GM20000 (cell line): ENCODE results near the gene TTC7B.
A peak's percentile ranks its signal among the peaks of the same experiment; 100 is the strongest.
"Not testable (repeated sequence)": the region's sequence is repeated elsewhere in the genome, so short reads cannot be mapped to it uniquely, and the experiment has no call there.

ENCODE experiments used
- DNase-seq: peaks from one replicate; pipeline ENCODE4 v3.0.0; 2012; ENCODE audit warnings: low spot score
- TF ChIP-seq, protein P1 (sequence below): IDR thresholded peaks from 2 replicates; pipeline ENCODE4 v1.5.1; 2012; ENCODE audit warnings: mild to moderate bottlenecking, control low read depth; ENCODE audit errors: extremely low read depth, missing control alignments

TTC7B gene

DNA sequence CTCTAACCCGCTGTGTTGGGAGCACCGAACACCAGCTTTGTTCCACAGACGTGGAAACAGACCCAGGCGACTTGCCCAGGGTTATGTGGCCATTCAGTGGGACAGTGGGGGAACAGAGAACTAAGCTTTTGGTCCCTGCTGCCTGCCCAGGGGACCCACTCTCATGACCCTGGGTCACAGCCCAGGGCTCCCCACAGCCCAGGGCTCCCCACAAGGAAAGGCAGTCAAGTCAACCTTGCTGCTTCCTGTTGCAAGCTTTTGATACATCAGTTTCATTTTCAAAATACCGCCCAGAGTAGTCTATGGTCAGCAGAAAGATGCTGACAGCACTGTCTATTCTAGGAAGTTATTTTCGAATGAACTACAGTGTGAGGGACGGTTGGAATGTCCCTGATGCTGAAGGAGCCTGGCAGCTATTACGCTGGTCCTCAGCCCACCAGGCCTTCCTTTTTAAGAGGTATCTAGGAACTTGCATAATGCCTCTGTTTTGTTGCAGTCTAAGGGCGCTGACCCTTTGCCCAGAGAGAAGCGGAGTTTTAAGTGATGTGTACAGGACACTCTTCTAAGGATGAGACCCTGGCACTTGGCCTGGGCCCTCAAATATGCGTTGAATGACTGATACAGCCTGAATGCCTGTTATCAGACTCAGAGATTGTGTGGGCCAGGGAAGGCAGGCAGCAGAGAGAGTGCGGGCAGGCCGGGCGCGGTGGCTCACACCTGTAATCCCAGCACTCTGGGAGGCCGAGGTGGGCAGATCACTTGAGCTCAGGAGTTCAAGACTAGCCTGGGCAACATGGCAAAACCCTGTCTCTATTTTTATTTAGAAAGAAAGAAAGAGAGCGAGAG, 12.6 kb upstream of the TTC7B start:
- TF ChIP-seq, protein P1, sequence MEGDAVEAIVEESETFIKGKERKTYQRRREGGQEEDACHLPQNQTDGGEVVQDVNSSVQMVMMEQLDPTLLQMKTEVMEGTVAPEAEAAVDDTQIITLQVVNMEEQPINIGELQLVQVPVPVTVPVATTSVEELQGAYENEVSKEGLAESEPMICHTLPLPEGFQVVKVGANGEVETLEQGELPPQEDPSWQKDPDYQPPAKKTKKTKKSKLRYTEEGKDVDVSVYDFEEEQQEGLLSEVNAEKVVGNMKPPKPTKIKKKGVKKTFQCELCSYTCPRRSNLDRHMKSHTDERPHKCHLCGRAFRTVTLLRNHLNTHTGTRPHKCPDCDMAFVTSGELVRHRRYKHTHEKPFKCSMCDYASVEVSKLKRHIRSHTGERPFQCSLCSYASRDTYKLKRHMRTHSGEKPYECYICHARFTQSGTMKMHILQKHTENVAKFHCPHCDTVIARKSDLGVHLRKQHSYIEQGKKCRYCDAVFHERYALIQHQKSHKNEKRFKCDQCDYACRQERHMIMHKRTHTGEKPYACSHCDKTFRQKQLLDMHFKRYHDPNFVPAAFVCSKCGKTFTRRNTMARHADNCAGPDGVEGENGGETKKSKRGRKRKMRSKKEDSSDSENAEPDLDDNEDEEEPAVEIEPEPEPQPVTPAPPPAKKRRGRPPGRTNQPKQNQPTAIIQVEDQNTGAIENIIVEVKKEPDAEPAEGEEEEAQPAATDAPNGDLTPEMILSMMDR, result no peak
- DNase-seq, result peak; percentile 70

DNA sequence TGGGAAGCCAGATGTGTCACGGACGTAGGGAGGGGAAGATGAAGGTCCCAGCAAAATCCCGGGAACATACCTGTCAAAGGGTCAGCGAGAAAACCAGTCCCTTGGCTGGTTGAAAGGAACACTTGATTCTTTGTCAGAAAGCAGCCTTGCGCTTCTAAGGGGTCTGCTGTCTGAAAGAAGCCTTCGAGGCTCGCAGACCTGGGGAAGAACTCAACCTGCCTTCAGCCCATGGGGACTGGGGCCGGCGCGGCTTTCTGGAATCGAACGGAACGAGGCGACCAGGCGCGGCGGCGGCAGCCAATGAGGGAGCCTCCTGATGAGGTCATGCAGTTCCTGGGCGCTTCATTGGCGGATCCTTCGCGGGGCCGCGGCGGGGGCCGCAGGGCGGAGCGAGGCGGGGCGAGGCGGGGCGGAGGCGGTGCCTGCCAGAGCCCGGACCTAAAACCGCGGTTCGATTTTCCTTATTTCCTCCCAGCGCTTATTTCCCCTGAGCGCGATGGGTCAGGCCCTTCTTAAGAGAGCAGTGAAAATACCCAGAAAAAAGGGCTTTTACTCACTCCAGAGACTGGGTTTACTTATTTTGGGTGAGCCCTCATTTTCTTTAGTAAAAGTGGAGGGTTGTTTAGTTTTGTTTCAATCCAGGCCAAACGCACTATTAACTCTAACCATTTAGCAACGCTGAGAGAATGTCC, 11.8 kb upstream of the TTC7B start:
- TF ChIP-seq, protein P1, result no peak
- peak; percentile 94 for DNase-seq

DNA sequence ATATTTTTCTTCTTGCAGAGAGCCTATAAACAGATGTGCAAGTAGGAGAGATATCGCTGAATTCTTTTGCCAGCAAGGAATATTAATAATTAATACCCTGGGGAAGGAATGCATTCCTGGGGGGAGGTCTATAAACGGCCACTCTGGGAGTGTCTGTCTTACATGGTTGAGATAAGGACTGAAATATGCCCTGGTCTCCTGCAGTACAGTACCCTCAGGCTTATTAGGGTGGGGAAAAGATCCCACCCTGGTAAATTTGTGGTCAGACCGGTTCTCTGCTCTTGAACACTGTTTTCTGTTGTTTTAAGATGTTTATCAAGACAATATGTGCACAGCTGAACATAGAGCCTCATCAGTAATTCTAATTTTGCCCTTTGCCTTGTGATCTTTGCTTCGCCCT, 7.3 kb upstream of the TTC7B start:
- DNase-seq, result not testable (repeated sequence)

DNA sequence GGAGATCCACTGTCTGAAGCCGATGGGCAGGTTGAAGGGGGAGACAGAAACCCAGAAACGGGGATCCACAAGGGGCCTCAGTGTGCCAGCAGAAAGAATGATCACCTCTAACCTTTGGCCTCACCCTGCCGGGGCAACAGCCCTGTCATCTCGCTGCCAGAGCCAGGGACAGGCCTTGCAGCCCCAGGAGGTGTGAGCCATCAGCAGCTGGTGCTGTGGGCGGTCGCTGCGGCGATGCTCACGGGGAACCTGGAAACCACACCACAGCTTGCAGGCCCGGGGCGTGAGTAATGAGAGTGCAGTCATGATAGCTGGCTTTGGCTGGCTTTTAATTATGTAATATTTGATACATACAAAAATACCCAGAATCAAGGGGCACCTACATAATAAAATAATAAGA, 4.7 kb upstream of the TTC7B start:
- TF ChIP-seq, protein P1, result no peak
- peak; percentile 63 for DNase-seq

DNA sequence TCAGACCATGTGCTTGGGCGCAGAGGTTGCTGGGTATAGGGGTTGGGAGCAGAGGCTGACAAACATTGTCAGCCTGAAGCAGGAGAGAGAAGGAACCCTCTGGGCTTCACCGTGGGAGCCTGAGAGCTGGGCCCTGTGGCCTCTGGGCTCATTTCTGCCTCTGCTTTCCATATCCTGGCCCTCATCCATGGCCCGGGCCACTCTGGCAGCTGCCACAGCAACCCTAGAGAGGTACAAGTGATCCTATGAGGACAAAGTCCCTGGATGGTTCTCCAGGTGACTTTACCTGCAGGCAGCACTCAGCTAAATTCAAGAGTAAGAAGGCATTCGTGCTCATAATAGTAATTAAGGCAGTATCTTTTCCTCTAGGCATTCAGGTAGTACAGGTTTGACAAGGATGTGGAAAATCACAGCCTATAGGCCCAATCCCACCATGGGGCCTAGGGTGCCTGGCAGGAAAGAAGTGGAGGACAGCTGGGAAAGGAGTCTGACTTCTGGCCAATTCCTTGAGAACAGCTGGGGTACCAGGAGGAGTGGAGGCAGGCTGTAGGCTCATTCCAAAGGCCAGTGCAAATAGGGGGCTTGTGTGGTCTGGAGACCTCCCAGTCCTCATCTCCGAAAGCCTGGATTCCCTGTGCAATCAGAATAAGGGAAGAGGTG, 3.6 kb upstream of the TTC7B start:
- DNase-seq, result no peak
- TF ChIP-seq, protein P1, result no peak

DNA sequence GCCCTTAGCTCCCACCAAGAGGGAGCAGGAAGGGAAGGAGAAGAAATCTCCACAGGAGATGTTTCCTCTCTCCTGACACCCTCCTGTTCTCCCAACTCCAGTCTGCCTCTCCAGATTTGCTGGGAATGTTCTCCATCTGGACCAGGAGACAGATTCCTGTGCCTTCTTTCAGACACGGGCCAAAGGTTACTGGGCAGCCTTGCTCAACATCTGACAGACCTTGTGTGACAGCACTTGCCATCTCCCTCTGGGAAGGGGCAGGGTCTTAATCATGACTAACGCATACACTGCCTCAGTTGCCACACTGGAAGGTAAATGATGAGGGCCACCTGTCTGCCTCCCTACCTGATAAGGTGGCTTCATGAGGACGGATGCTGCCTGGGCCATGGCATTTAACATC, 2.5 kb upstream of the TTC7B start:
- DNase-seq, result no peak
- TF ChIP-seq, protein P1, result no peak

DNA sequence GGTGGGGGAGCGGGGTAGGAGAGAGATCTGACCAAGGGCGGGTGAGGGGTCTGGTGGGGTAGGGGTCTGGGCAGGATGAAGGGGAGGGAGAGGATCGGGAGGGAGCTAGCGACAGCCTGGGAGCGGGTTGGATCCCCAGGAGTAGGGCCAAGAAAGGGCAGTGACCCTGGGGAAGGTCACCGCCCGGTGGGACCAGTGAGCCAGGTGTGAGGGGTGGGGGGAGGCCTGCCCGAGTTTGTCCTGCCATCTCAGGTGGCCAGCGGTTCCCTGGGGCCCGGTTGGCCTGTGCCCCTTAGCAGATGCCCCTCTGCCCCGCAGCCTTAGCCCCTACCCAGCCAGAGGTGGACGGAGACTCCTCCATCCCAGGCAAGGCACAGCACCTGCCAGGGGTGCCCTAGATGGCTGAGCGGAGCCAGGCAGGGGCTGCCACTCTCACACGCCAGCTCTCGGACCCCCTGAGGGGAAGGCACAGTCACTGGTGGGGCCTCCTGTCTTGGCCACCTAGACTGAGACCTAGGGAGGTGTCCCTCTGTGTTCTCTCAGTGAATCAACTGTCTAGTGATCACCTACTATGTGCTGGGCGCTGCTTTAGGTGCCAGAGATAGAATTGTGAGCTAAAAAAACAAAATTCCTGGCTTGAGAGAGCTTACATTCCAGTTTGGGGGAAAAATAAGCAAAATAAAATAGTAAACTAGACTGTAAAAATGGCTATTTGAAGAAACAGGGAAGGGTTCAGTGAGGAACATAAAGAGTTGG, 629 bp upstream of the TTC7B start:
- DNase-seq, result no peak
- TF ChIP-seq, protein P1, result no peak
